Measurements from ENCODE around the gene TAS2R50. TPM values are rescaled to one million over a fixed set of nuclear protein-coding genes. Genes with fewer than 3 reads are reported as not detected.

TAS2R50 gene
- total and polyA plus RNA-seq, 9 of the 15 experiments (the other 6 are each of a cell fraction or from before 2014, with no cell fraction given): 0.06 to 1.3 (median 0.42) TPM; not detected in 3

DNA sequence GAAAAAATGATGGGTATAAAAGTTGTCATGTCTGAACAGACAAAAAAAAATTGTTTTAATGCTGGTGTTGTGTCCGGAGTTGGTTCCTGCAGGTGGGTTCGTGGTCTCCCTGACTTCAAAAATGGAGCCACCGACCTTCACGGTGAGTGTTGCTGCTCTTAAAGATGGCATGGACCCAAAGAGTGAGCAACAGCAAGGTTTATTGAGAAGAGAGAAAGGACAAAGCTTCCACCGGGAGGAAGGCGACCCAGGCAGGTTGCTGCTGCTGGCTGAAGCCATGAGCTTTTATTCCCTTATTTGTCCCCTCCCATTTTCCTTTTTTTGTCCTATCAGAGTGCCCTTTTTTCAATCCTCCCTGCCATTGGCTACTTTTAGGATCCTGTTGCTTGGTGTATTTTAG, 44.6 kb upstream of the TAS2R50 start, which contains the start of gene TAS2R31:
TSS of gene TAS2R31 (minus strand) at position 101 of the 400 bp plus-strand sequence. CDS start at position 29, 72 bp downstream.
- H3K79me2 ChIP-seq (ENCODE audit: control insufficient read depth, insufficient read depth, low read length): no peaks in the 10 kb centered on the region
- no peak for DNase-seq (ENCODE audit: extremely low read depth in 1 of 4, low spot score in 3 of 4)
- intact Hi-C loops (cut with micrococcal nuclease): no loop called here
- H3K27me3 ChIP-seq (ENCODE audit: control insufficient read depth in 2 of 2, insufficient read depth in 2 of 2, low read length in 2 of 2): no peaks in the 10 kb centered on the region
- no peak within 1 kb of the TSS for H3K27ac ChIP-seq (ENCODE audit: extremely low read depth, low read depth, low read length)
- ATAC-seq: no peak
- H2AFZ ChIP-seq (ENCODE audit: low read depth, low read length): no peak within 1 kb of the TSS
- FAIRE-seq: no peak
- H3K36me3 ChIP-seq (ENCODE audit: control insufficient read depth, insufficient read depth, low read length): no peaks in the 10 kb centered on the region
- ChIA-PET POLR2A (no interaction called here), CTCF (ENCODE audit: low intra/inter-chr PET ratio) (interaction anchor here (0.6 kb wide), 1 partner anchor 27 kb away, joined by 3 read pairs; no protein-coding TSS in a partner anchor)
- H3K4me2 ChIP-seq (ENCODE audit: insufficient read depth, low read length): no peak within 1 kb of the TSS
- in situ Hi-C loops (cut with MboI): no loop called here
- no peaks in the 10 kb centered on the region for H3K4me1 ChIP-seq (replicated peaks in 1 of 2; ENCODE audit: control insufficient read depth in 2 of 2, insufficient read depth in 2 of 2, low read length in 2 of 2)
- no peaks in the 10 kb centered on the region for H3K9me3 ChIP-seq (replicated peaks; ENCODE audit: control insufficient read depth, insufficient read depth, low read depth, low read length)
- BruUV-seq (replicated peaks): no TSS peak
- H3K9me1 ChIP-seq (ENCODE audit: control insufficient read depth, insufficient read depth, low read length): no peaks in the 10 kb centered on the region
- no peaks in the 10 kb centered on the region for H4K20me1 ChIP-seq (replicated peaks; ENCODE audit: control insufficient read depth, insufficient read depth, low read length)
- H3K4me3 ChIP-seq: no peak within 1 kb of the TSS
- WGBS (ENCODE audit: insufficient coverage, low coverage, missing lambda C conversion rate): 100% methylated on average over 5 of the region's 6 CpGs
- no peak within 1 kb of the TSS for H3K9ac ChIP-seq (ENCODE audit: insufficient read depth in 1 of 2, low read depth in 2 of 2, low read length in 2 of 2)
- no peak for TF ChIP-seq FOXJ3 (CRISPR knock-in tag; IDR thresholded peaks at IDR 0.05)
- TF ChIP-seq RBM25 (IDR thresholded peaks at IDR 0.05; ENCODE audit: low read depth, low read length, severe bottlenecking): no peak
- TF ChIP-seq HMG20A (CRISPR knock-in tag; conservative IDR thresholded peaks at IDR 0.05): no peak
- no peak for TF ChIP-seq ESRRB (CRISPR knock-in tag; IDR thresholded peaks at IDR 0.05; ENCODE audit: borderline replicate concordance)
- no peak for TF ChIP-seq PHTF2 (CRISPR knock-in tag; IDR thresholded peaks at IDR 0.05)
- TF ChIP-seq HEY1 (CRISPR knock-in tag; IDR thresholded peaks at IDR 0.05; ENCODE audit: borderline replicate concordance): no peak
- no peak for TF ChIP-seq SRSF1 (IDR thresholded peaks at IDR 0.05; ENCODE audit: low read depth, low read length)
- TF ChIP-seq, protein P1, sequence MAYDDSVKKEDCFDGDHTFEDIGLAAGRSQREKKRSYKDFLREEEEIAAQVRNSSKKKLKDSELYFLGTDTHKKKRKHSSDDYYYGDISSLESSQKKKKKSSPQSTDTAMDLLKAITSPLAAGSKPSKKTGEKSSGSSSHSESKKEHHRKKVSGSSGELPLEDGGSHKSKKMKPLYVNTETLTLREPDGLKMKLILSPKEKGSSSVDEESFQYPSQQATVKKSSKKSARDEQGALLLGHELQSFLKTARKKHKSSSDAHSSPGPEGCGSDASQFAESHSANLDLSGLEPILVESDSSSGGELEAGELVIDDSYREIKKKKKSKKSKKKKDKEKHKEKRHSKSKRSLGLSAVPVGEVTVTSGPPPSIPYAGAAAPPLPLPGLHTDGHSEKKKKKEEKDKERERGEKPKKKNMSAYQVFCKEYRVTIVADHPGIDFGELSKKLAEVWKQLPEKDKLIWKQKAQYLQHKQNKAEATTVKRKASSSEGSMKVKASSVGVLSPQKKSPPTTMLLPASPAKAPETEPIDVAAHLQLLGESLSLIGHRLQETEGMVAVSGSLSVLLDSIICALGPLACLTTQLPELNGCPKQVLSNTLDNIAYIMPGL (CRISPR knock-in tag; IDR thresholded peaks at IDR 0.05): no peak
- no peak for TF ChIP-seq ASH1L (IDR thresholded peaks at IDR 0.05; ENCODE audit: borderline replicate concordance, low read depth, partially characterized antibody)
- TF ChIP-seq ZBTB17 (CRISPR knock-in tag; IDR thresholded peaks at IDR 0.05): no peak
- TF ChIP-seq TGIF2 (CRISPR knock-in tag; IDR thresholded peaks at IDR 0.05): no peak
- TF ChIP-seq SLC30A9 (CRISPR knock-in tag; IDR thresholded peaks at IDR 0.05): no peak
- no peak for TF ChIP-seq HES1 (IDR thresholded peaks at IDR 0.05; ENCODE audit: low read depth)
- TF ChIP-seq, protein P2, sequence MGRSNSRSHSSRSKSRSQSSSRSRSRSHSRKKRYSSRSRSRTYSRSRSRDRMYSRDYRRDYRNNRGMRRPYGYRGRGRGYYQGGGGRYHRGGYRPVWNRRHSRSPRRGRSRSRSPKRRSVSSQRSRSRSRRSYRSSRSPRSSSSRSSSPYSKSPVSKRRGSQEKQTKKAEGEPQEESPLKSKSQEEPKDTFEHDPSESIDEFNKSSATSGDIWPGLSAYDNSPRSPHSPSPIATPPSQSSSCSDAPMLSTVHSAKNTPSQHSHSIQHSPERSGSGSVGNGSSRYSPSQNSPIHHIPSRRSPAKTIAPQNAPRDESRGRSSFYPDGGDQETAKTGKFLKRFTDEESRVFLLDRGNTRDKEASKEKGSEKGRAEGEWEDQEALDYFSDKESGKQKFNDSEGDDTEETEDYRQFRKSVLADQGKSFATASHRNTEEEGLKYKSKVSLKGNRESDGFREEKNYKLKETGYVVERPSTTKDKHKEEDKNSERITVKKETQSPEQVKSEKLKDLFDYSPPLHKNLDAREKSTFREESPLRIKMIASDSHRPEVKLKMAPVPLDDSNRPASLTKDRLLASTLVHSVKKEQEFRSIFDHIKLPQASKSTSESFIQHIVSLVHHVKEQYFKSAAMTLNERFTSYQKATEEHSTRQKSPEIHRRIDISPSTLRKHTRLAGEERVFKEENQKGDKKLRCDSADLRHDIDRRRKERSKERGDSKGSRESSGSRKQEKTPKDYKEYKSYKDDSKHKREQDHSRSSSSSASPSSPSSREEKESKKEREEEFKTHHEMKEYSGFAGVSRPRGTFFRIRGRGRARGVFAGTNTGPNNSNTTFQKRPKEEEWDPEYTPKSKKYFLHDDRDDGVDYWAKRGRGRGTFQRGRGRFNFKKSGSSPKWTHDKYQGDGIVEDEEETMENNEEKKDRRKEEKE (IDR thresholded peaks at IDR 0.05; ENCODE audit: borderline replicate concordance in 1 of 2, control insufficient read depth in 1 of 2, low read depth in 2 of 2, low read length in 1 of 2): no peak
- no peak for TF ChIP-seq NFRKB (IDR thresholded peaks at IDR 0.05; ENCODE audit: low read depth)
- TF ChIP-seq GTF2A2 (tag; IDR thresholded peaks at IDR 0.05): no peak
- no peak for TF ChIP-seq C11orf30 (IDR thresholded peaks at IDR 0.05; ENCODE audit: low read depth)
